Subcutaneous adipose tissue (tissue), 4 donors: ENCODE measurements around the gene EEF2KMT. TPM values are rescaled to one million over a fixed set of nuclear protein-coding genes. Genes with fewer than 3 reads are reported as not detected.

Experiments used
- total RNA-seq, 4 donors: library from RNA; depleted of rRNA; stranded (reverse); fragments of >200 nt; gene quantifications; one replicate each; pipeline ENCODE4 v1.1.0, GENCODE V29; 2016
- TF ChIP-seq, protein P1 (sequence below): fragments of 450-650 bp; IDR thresholded peaks from one replicate; pipeline ENCODE4 v1.5.1; 2016; ENCODE audit warnings: low read depth, mild to moderate bottlenecking, control low read depth, antibody characterized with exemption, moderate library complexity

The EEF2KMT gene
- total RNA-seq, 4 donors from 2014 or later: 4.7 to 6.2 (median 5.8) TPM

DNA sequence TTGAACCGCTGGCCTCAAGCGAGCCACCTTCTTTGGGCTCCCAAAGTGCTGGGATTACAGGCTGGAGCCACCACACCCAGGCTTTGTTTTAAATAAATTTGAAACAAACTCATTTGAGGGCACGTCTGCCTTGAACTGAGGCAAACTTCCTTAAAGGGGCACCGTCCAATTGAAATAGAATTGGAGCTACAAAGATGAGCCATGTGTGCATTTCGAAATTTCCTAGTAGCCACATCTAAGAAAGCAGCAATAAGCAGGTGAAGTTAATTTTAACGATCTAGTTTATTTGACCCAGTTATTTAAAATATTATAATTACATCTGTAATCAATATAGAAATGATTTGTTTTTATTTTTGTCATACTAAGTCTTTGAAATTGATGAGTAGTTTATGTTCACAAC, 31.1 kb downstream of the EEF2KMT start:
- TF ChIP-seq, protein P1, sequence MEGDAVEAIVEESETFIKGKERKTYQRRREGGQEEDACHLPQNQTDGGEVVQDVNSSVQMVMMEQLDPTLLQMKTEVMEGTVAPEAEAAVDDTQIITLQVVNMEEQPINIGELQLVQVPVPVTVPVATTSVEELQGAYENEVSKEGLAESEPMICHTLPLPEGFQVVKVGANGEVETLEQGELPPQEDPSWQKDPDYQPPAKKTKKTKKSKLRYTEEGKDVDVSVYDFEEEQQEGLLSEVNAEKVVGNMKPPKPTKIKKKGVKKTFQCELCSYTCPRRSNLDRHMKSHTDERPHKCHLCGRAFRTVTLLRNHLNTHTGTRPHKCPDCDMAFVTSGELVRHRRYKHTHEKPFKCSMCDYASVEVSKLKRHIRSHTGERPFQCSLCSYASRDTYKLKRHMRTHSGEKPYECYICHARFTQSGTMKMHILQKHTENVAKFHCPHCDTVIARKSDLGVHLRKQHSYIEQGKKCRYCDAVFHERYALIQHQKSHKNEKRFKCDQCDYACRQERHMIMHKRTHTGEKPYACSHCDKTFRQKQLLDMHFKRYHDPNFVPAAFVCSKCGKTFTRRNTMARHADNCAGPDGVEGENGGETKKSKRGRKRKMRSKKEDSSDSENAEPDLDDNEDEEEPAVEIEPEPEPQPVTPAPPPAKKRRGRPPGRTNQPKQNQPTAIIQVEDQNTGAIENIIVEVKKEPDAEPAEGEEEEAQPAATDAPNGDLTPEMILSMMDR: no peak

- TF ChIP-seq, protein P1: no peak
Observed at GRCh38 chr16:5065813-5066212, 31.8 kb downstream of the EEF2KMT start, which contains the start of gene C16orf89. C16orf89 (minus strand) TSS chr16:5065956; CDS start chr16:5065908, 48 bp downstream.

DNA sequence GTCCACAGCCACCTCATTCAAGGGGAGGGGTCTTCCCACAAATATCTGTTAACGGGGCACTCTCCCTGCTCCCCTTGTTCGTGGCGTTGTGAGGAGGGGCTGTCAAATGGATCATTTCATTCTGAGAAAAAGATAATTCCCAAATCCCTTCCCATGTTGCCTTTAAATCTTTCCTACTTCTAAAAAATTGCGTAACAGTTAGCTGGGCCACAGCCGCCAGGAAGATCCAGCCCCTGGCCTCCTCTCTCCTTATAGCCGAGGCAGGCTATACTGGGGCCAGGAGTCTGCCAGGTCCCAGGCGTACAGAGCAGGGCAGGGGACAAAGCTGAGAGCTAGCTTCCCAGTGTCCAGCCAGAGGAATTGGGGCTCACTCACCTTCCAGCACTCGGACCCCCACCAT, 32.3 kb downstream of the EEF2KMT start:
- TF ChIP-seq, protein P1: no peak

GRCh38 chr16:5064915-5065314, 32.7 kb downstream of the EEF2KMT start:
- TF ChIP-seq, protein P1: no peak

DNA sequence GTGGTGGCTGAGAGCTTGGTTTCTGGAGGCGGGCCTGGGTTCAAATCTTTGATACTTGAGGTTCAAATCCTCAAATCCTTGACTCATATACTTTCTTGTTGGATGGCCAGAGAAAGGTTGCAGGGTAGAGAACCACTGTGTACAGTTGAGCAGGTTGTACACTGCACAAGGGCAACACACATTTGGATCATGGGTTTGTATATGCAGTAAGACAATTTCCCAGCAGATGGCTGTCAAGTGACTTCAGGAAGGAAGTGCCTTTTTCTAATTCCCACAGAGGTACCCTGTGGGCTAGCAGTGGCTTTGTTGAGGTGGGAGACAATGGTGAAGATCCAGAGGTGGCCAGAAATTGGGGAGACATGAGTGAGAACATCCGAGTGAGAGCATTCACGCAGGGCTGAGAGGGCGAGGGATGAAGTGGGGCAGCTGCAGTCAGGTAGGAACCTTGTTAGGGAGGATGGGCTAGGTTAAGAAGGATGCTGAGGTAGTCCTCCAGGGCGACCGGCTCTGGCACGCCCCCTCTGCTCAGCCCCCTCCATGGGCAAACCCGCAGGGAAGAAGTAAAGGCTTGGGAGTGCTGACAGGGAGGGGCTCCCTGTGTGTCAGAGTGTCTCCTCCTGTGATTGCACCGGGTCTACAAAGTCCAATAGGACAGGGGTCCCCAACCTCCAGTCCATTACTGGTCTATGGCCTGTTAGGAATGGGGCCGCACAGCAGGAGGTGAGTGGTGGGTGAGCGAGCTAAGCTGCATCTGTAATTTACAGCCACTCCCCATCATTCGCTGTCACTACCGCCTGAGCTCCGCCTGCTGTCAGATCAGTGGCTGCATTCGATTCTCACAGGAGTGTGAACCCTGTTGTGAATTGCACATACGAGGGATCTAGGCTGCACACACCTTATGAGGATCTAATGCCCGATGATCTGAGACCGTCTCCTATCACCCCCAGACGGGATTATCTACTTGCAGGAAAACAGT, 34.5 kb downstream of the EEF2KMT start:
- TF ChIP-seq, protein P1: no peak

GRCh38 chr16:5062051-5062450, 35.5 kb downstream of the EEF2KMT start:
- TF ChIP-seq, protein P1: no peak

DNA sequence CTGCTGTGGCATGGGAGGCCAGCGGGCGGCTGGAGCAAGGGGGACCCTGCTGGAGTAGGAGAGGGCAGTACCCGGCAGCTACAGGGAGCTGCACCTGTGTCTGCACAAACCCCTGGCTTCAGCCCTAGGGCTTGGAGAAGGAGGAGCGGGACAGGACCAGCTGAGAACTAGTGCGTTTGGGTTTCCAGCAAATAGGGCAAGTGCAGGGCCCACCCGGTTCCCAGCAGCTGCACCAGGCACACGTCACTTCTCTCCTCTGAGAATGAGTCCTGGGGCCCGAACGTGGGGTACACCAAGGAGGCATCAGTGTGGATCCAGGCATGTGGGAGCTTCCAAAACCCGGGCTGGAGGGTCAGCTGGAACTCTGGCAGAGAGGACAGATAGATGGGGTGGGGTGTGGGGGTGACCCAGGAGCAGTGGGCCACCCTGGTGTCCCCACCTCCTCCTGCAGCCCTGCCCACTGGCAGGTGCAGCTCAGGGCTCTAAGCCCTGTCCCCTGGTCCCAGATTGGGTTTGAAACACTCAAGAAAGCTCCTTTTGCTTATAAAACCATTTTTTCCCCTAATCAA, 37.4 kb downstream of the EEF2KMT start:
- TF ChIP-seq, protein P1: no peak
